ENCODE data around the gene FARP2.
"Not testable (repeated sequence)": the region's sequence is repeated elsewhere in the genome, so short reads cannot be mapped to it uniquely, and the experiment has no call there.

Gene FARP2

GRCh38 chr2:241432824-241433448 lies 76.9 kb downstream of the FARP2 start:
- TF ChIP-seq CTCF (IDR thresholded peaks at IDR 0.05; ENCODE audit: borderline replicate concordance, control extremely low read depth, extremely low read depth, insufficient read depth, missing control alignments): no peak
- no peak for DNase-seq (ENCODE audit: low spot score)
- in situ Hi-C loops (cut with MboI; ENCODE audit: low sequenced_read_pairs, unreplicated experiment): no loop called here

GRCh38 chr2:241437179-241437578 lies 81.1 kb downstream of the FARP2 start:
- TF ChIP-seq CTCF (IDR thresholded peaks at IDR 0.05; ENCODE audit: borderline replicate concordance, control extremely low read depth, extremely low read depth, insufficient read depth, missing control alignments): no peak
- in situ Hi-C loops (cut with MboI; ENCODE audit: low sequenced_read_pairs, unreplicated experiment): no loop called here
- DNase-seq (ENCODE audit: low spot score): no peak

- in situ Hi-C loops (cut with MboI; ENCODE audit: low sequenced_read_pairs, unreplicated experiment): no loop called here
- no peak for DNase-seq (ENCODE audit: low spot score)
- no peak for TF ChIP-seq CTCF (IDR thresholded peaks at IDR 0.05; ENCODE audit: borderline replicate concordance, control extremely low read depth, extremely low read depth, insufficient read depth, missing control alignments)
Observed at GRCh38 chr2:241441492-241441891, 85.4 kb downstream of the FARP2 start.

- no peak for DNase-seq (ENCODE audit: low spot score)
- no peak for TF ChIP-seq CTCF (IDR thresholded peaks at IDR 0.05; ENCODE audit: borderline replicate concordance, control extremely low read depth, extremely low read depth, insufficient read depth, missing control alignments)
- in situ Hi-C loops (cut with MboI; ENCODE audit: low sequenced_read_pairs, unreplicated experiment): no loop called here
Observed at GRCh38 chr2:241443486-241444223, 87.6 kb downstream of the FARP2 start.

GRCh38 chr2:241445426-241445825 lies 89.3 kb downstream of the FARP2 start:
- in situ Hi-C loops (cut with MboI; ENCODE audit: low sequenced_read_pairs, unreplicated experiment): no loop called here
- TF ChIP-seq CTCF (IDR thresholded peaks at IDR 0.05; ENCODE audit: borderline replicate concordance, control extremely low read depth, extremely low read depth, insufficient read depth, missing control alignments): no peak
- DNase-seq (ENCODE audit: low spot score): peak; percentile 13

GRCh38 chr2:241450092-241450491 lies 94.0 kb downstream of the FARP2 start:
- DNase-seq (ENCODE audit: low spot score); in situ Hi-C loops (cut with MboI; ENCODE audit: low sequenced_read_pairs, unreplicated experiment): not testable (repeated sequence)

- no peak for DNase-seq (ENCODE audit: low spot score)
- TF ChIP-seq CTCF (IDR thresholded peaks at IDR 0.05; ENCODE audit: borderline replicate concordance, control extremely low read depth, extremely low read depth, insufficient read depth, missing control alignments): no peak
- in situ Hi-C loops (cut with MboI; ENCODE audit: low sequenced_read_pairs, unreplicated experiment): no loop called here
Observed at GRCh38 chr2:241451840-241452506, 95.9 kb downstream of the FARP2 start.

GRCh38 chr2:241453919-241454318 lies 97.8 kb downstream of the FARP2 start:
- in situ Hi-C loops (cut with MboI; ENCODE audit: low sequenced_read_pairs, unreplicated experiment); DNase-seq (ENCODE audit: low spot score): not testable (repeated sequence)
